Nephron progenitor cell (in vitro differentiated cells): ENCODE measurements around the gene KPNA4.

ENCODE experiments used
- DNase-seq: peaks from one replicate; pipeline ENCODE4 v3.0.0; 2021
- H3K27ac Mint-ChIP-seq: 2 replicates; pipeline ENCODE4 v1.8.0; 2021; ENCODE audit warnings: mild to moderate bottlenecking, moderate library complexity, mixed read lengths
- H3K27me3 Mint-ChIP-seq: 2 replicates; pipeline ENCODE4 v1.8.0; 2021; ENCODE audit warnings: mild to moderate bottlenecking, low read depth, mixed read lengths; ENCODE audit not compliant: poor library complexity
- H3K36me3 Mint-ChIP-seq: 2 replicates; pipeline ENCODE4 v1.8.0; 2021; ENCODE audit warnings: low read depth, mixed read lengths
- H3K4me1 Mint-ChIP-seq: 2 replicates; pipeline ENCODE4 v1.8.0; 2021; ENCODE audit warnings: mixed read lengths
- H3K4me3 Mint-ChIP-seq: 2 replicates; pipeline ENCODE4 v1.8.0; 2021; ENCODE audit warnings: mild to moderate bottlenecking, moderate library complexity, mixed read lengths
- H3K9me3 Mint-ChIP-seq: 2 replicates; pipeline ENCODE4 v1.8.0; 2021; ENCODE audit warnings: mild to moderate bottlenecking, moderate library complexity, mixed read lengths
- CTCF ChIP-seq: fragments of 200-600 bp; sonication (generic); IDR thresholded peaks from 2 replicates; pipeline ENCODE4 v1.5.0; 2021; ENCODE audit warnings: antibody characterized with exemption

KPNA4 gene

GRCh38 chr3:160588023-160588422 lies 22.7 kb upstream of the KPNA4 start:
- Mint-ChIP-seq H3K4me3 (no peak overlapping the region), H3K27ac (no peak overlapping the region), H3K4me1 (no peaks in the 10 kb centered on the region), H3K27me3 (peaks cover 2% of the 10 kb centered on the region), H3K9me3 (peaks cover 38% of the 10 kb centered on the region), H3K36me3 (no peaks in the 10 kb centered on the region)
- TF ChIP-seq CTCF: no peak
- no peak for DNase-seq

GRCh38 chr3:160587105-160587504 lies 21.7 kb upstream of the KPNA4 start:
- Mint-ChIP-seq H3K4me1 (no peaks in the 10 kb centered on the region), H3K36me3 (peaks cover 4% of the 10 kb centered on the region), H3K4me3 (no peak overlapping the region), H3K27me3 (no peaks in the 10 kb centered on the region), H3K27ac (no peak overlapping the region), H3K9me3 (peaks cover 42% of the 10 kb centered on the region)
- TF ChIP-seq CTCF: no peak
- DNase-seq: no peak

GRCh38 chr3:160586679-160587078 lies 21.3 kb upstream of the KPNA4 start:
- Mint-ChIP-seq H3K4me1 (no peaks in the 10 kb centered on the region), H3K27me3 (no peaks in the 10 kb centered on the region), H3K27ac (no peak overlapping the region), H3K36me3 (peaks cover 8% of the 10 kb centered on the region), H3K9me3 (peaks cover 43% of the 10 kb centered on the region), H3K4me3 (no peak overlapping the region)
- no peak for DNase-seq
- no peak for TF ChIP-seq CTCF

- DNase-seq: no peak
- H3K4me3 Mint-ChIP-seq: no peak overlapping the region
- TF ChIP-seq CTCF: no peak
- H3K27me3 Mint-ChIP-seq: no peaks in the 10 kb centered on the region
- no peaks in the 10 kb centered on the region for H3K4me1 Mint-ChIP-seq
- H3K9me3 Mint-ChIP-seq: peaks cover 55% of the 10 kb centered on the region
- H3K36me3 Mint-ChIP-seq: peaks cover 19% of the 10 kb centered on the region
- H3K27ac Mint-ChIP-seq: no peak overlapping the region
Observed at GRCh38 chr3:160583451-160583850, 18.1 kb upstream of the KPNA4 start.

GRCh38 chr3:160580938-160581337 lies 15.6 kb upstream of the KPNA4 start:
- Mint-ChIP-seq H3K9me3 (peaks cover 55% of the 10 kb centered on the region), H3K36me3 (peaks cover 19% of the 10 kb centered on the region), H3K27me3 (no peaks in the 10 kb centered on the region), H3K27ac (no peak overlapping the region), H3K4me1 (peaks cover 9% of the 10 kb centered on the region), H3K4me3 (no peak overlapping the region)
- TF ChIP-seq CTCF: no peak
- no peak for DNase-seq

- Mint-ChIP-seq H3K4me3 (no peak overlapping the region), H3K36me3 (peaks cover 27% of the 10 kb centered on the region), H3K27me3 (no peaks in the 10 kb centered on the region), H3K9me3 (peaks cover 41% of the 10 kb centered on the region), H3K4me1 (peaks cover 9% of the 10 kb centered on the region), H3K27ac (no peak overlapping the region)
- no peak for TF ChIP-seq CTCF
- no peak for DNase-seq
Observed at GRCh38 chr3:160577556-160578195, 12.3 kb upstream of the KPNA4 start.
